ENCODE measurements around the gene CCDC190.

CCDC190 gene

GRCh38 chr1:162855461-162856150 lies 5.4 kb downstream of the CCDC190 start:
- no peak for TF ChIP-seq CREB1 (IDR thresholded peaks at IDR 0.05; ENCODE audit: low read depth)
- TF ChIP-seq EGR1 (IDR thresholded peaks at IDR 0.05), result no peak

DNA sequence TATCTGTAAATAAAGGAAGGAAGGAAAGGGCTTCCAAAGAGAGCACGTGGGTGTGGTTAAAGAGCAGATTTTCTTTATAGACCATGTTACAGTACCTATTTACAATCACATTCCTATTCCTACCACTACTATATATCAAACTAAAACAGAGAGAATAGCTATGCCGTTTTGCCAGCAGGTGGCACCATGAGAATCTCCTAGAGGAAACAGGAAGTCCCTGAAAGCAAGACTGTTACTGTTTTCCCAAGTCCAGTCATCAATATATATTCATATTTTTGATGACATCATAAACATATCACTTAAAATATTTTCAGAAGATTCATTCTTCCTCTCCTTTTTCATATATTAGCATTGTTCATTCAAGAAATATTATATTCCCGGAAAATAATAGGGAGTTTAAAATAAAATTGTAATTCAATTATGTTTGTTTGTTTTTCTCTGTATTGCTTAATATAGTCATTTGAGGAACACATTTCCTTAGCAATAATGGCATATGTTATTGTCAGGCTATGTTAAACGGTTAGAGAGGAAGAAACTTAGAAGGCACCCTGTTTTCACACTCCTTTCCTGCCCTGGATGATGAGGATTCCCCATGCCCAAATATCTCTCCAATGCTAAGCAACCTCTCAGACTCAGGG lies 6.6 kb downstream of the CCDC190 start:
- TF ChIP-seq RAD21 (IDR thresholded peaks at IDR 0.05; ENCODE audit: low read depth) (peak; percentile 77), FOXM1 (IDR thresholded peaks at IDR 0.05; ENCODE audit: borderline replicate concordance, low read depth) (no peak)

DNA sequence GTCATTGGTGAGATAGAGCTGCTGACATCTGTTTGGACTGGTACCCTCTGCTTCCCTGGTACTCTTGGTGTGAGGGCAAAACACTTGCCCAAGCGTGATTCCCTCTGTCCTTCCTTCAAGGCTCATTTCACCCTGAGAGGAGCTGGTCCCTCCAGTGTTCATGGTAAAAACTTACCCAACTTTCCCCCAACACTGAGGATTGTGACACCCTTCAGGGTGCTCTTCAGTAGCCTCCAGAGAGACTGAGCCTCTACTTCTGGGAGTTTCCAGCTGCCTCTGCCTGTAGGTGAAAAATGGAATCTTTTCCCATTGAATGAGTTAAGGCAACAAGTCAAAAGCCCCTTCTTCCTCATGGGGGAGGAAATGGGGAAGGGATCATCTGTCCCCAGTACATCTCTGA lies 9.6 kb downstream of the CCDC190 start:
- no peak for TF ChIP-seq TCF12 (IDR thresholded peaks at IDR 0.05; ENCODE audit: low read depth)
- no peak for TF ChIP-seq ZBTB7A (IDR thresholded peaks at IDR 0.05; ENCODE audit: low read depth)
- TF ChIP-seq CEBPB (IDR thresholded peaks at IDR 0.05), result no peak
- no peak for TF ChIP-seq TAF1 (IDR thresholded peaks at IDR 0.05; ENCODE audit: low read depth)
- TF ChIP-seq RAD21 (IDR thresholded peaks at IDR 0.05; ENCODE audit: low read depth), result no peak
- TF ChIP-seq, protein P1, sequence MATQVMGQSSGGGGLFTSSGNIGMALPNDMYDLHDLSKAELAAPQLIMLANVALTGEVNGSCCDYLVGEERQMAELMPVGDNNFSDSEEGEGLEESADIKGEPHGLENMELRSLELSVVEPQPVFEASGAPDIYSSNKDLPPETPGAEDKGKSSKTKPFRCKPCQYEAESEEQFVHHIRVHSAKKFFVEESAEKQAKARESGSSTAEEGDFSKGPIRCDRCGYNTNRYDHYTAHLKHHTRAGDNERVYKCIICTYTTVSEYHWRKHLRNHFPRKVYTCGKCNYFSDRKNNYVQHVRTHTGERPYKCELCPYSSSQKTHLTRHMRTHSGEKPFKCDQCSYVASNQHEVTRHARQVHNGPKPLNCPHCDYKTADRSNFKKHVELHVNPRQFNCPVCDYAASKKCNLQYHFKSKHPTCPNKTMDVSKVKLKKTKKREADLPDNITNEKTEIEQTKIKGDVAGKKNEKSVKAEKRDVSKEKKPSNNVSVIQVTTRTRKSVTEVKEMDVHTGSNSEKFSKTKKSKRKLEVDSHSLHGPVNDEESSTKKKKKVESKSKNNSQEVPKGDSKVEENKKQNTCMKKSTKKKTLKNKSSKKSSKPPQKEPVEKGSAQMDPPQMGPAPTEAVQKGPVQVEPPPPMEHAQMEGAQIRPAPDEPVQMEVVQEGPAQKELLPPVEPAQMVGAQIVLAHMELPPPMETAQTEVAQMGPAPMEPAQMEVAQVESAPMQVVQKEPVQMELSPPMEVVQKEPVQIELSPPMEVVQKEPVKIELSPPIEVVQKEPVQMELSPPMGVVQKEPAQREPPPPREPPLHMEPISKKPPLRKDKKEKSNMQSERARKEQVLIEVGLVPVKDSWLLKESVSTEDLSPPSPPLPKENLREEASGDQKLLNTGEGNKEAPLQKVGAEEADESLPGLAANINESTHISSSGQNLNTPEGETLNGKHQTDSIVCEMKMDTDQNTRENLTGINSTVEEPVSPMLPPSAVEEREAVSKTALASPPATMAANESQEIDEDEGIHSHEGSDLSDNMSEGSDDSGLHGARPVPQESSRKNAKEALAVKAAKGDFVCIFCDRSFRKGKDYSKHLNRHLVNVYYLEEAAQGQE (IDR thresholded peaks at IDR 0.05; ENCODE audit: low read depth), result no peak
- no peak for TF ChIP-seq YY1 (IDR thresholded peaks at IDR 0.05; ENCODE audit: low read depth)
- no peak for TF ChIP-seq MAX (IDR thresholded peaks at IDR 0.05)
- no peak for TF ChIP-seq FOXM1 (IDR thresholded peaks at IDR 0.05; ENCODE audit: borderline replicate concordance, low read depth)
- TF ChIP-seq, protein P2, sequence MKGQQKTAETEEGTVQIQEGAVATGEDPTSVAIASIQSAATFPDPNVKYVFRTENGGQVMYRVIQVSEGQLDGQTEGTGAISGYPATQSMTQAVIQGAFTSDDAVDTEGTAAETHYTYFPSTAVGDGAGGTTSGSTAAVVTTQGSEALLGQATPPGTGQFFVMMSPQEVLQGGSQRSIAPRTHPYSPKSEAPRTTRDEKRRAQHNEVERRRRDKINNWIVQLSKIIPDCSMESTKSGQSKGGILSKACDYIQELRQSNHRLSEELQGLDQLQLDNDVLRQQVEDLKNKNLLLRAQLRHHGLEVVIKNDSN (IDR thresholded peaks at IDR 0.05), result no peak
- TF ChIP-seq EP300 (IDR thresholded peaks at IDR 0.05; ENCODE audit: borderline replicate concordance), result no peak

GRCh38 chr1:162849711-162850110 lies 11.3 kb downstream of the CCDC190 start:
- TF ChIP-seq MAX (IDR thresholded peaks at IDR 0.05), result no peak

- TF ChIP-seq RAD21 (IDR thresholded peaks at IDR 0.05; ENCODE audit: low read depth) (peak; percentile 90), NFIC (IDR thresholded peaks at IDR 0.05) (no peak)
Observed at GRCh38 chr1:162847839-162848453, 13.0 kb downstream of the CCDC190 start.

- TF ChIP-seq FOXM1 (IDR thresholded peaks at IDR 0.05; ENCODE audit: borderline replicate concordance, low read depth) (no peak), TEAD4 (IDR thresholded peaks at IDR 0.05) (no peak), TAF1 (IDR thresholded peaks at IDR 0.05; ENCODE audit: low read depth) (no peak), RAD21 (IDR thresholded peaks at IDR 0.05; ENCODE audit: low read depth) (no peak), EGR1 (IDR thresholded peaks at IDR 0.05) (no peak), MAX (IDR thresholded peaks at IDR 0.05) (no peak), CEBPB (IDR thresholded peaks at IDR 0.05) (no peak), EP300 (IDR thresholded peaks at IDR 0.05; ENCODE audit: borderline replicate concordance) (no peak), CREB1 (IDR thresholded peaks at IDR 0.05; ENCODE audit: low read depth) (no peak)
- TF ChIP-seq, protein P1 (IDR thresholded peaks at IDR 0.05; ENCODE audit: low read depth), result no peak
- TF ChIP-seq, protein P2 (IDR thresholded peaks at IDR 0.05), result no peak
Observed at GRCh38 chr1:162846256-162847212, 14.4 kb downstream of the CCDC190 start.
